H1 (cell line): ENCODE measurements around the gene P3H2. TPM values are rescaled to one million over a fixed set of nuclear protein-coding genes. Genes with fewer than 3 reads are reported as not detected.

Source experiments
- CHD7 ChIP-seq: fragments of 300-600 bp; sonication (generic); IDR thresholded peaks from 2 replicates; pipeline ENCODE4 v1.7.1; 2012; ENCODE audit warnings: low read length, moderate library complexity, mild to moderate bottlenecking, inconsistent platforms; ENCODE audit not compliant: insufficient replicate concordance
- MAFK ChIP-seq: IDR thresholded peaks from 2 replicates; pipeline ENCODE4 v1.6.1; 2012; ENCODE audit warnings: low read depth, mild to moderate bottlenecking, improper control_type of control experiment, low read length
- polyA plus RNA-seq, 7 experiments: library from polyadenylated mRNA; depleted of rRNA in 3 of 7; stranded (reverse) in 5 of 7; unstranded in 2 of 7; fragments of >200 nt in 5 of 7; fragments of 200-250 nt in 2 of 7; gene quantifications; 1 replicate in 5 of 7; 2 replicates in 1 of 7; 4 replicates in 1 of 7; pipeline versions ENCODE4 v1.2.1 to v1.2.3, GENCODE V29; 2011 to 2013; ENCODE audit warnings: missing spikeins in 2 of 7, mixed read lengths in 2 of 7
- total RNA-seq: library from RNA; stranded (reverse); fragmentation: NEBNext Ultra II Directional; extraction: Animal tissue kit (Norgen Biotek cat#: 25700); gene quantifications from 2 replicates; pipeline ENCODE4 v1.2.1, GENCODE V29; 2021

The P3H2 gene
- total and polyA plus RNA-seq, 2 of the 8 experiments (the other 6 are each of a cell fraction or from before 2014, with no cell fraction given): 40.5 to 60.4 TPM

- TF ChIP-seq CHD7 (no peak), MAFK (peak; percentile 91)
Measured at GRCh38 chr3:190051641-190052040, 69.1 kb downstream of the P3H2 start (continued).
